CD4-positive, alpha-beta T cell (primary cell): ENCODE data around the gene OTOGL. TPM values are rescaled to one million over a fixed set of nuclear protein-coding genes. Genes with fewer than 3 reads are reported as not detected.

Experiments
- ATAC-seq: fragments of 200-7000 bp; cut with Tn5 transposase; one replicate; pipeline ENCODE4 v1.10.0; 2022; ENCODE audit warnings: mild to moderate bottlenecking; ENCODE audit not compliant: poor library complexity
- CTCF ChIA-PET: fragments of 350-600 bp; sonication (Branson Sonifier 250); formaldehyde crosslinking; loops from one replicate; lab custom pipeline; 2021; ENCODE audit warnings: antibody characterized with exemption, inconsistent platforms; lab: Charles Lee
- POLR2A ChIA-PET: fragments of 350-600 bp; sonication (Branson Sonifier 250); formaldehyde crosslinking; loops from one replicate; lab custom pipeline; 2021; ENCODE audit warnings: antibody characterized with exemption, inconsistent platforms; lab: Charles Lee
- DNase-seq, 14 experiments: peaks; one replicate each; pipeline ENCODE4 v3.0.0-alpha.2; 2013 to 2020; ENCODE audit warnings: mixed read lengths in 2 of 14
- H3K27ac ChIP-seq, 2 donors: one replicate each; pipeline versions ENCODE4 v1.5.1 to v1.7.0; 2013; ENCODE audit warnings: low read length in 2 of 2, low read depth in 1 of 2, mild to moderate bottlenecking in 1 of 2
- H3K27me3 ChIP-seq, 2 experiments: 1 replicate in 1 of 2; 2 replicates in 1 of 2; pipeline versions ENCODE4 v1.6.1 to v1.7.0; 2013; ENCODE audit warnings: low read length in 2 of 2, control low read depth in 1 of 2, mild to moderate bottlenecking in 1 of 2, moderate library complexity in 1 of 2; ENCODE audit not compliant: insufficient read depth in 2 of 2, control insufficient read depth in 1 of 2
- H3K36me3 ChIP-seq: one replicate; pipeline ENCODE4 v1.6.1; 2013; ENCODE audit warnings: low read length, control low read depth; ENCODE audit not compliant: insufficient read depth
- H3K4me1 ChIP-seq: one replicate; pipeline ENCODE4 v1.6.1; 2013; ENCODE audit warnings: low read length, control low read depth; ENCODE audit not compliant: insufficient read depth
- H3K4me3 ChIP-seq: one replicate; pipeline ENCODE4 v1.5.1; 2013; ENCODE audit warnings: mild to moderate bottlenecking, low read length, moderate library complexity
- H3K9me3 ChIP-seq, 2 experiments: 1 replicate in 1 of 2; 2 replicates in 1 of 2; pipeline versions ENCODE4 v1.6.1 to v1.7.0; 2013; ENCODE audit warnings: low read length in 2 of 2, mild to moderate bottlenecking in 2 of 2, control low read depth in 1 of 2, moderate library complexity in 1 of 2; ENCODE audit not compliant: control insufficient read depth in 1 of 2, insufficient read depth in 1 of 2
- H3K27ac Mint-ChIP-seq: one replicate; pipeline ENCODE4 v1.8.0; 2020; ENCODE audit warnings: mixed read lengths
- H3K27me3 Mint-ChIP-seq: one replicate; pipeline ENCODE4 v1.8.0; 2021; ENCODE audit warnings: mixed read lengths
- H3K36me3 Mint-ChIP-seq: one replicate; pipeline ENCODE4 v1.8.0; 2021; ENCODE audit warnings: low read depth, mixed read lengths
- H3K4me1 Mint-ChIP-seq: one replicate; pipeline ENCODE4 v1.8.0; 2021; ENCODE audit warnings: low read depth, mixed read lengths
- H3K4me3 Mint-ChIP-seq: one replicate; pipeline ENCODE4 v1.8.0; 2020; ENCODE audit warnings: mild to moderate bottlenecking, mixed read lengths
- H3K9me3 Mint-ChIP-seq: one replicate; pipeline ENCODE4 v1.8.0; 2020; ENCODE audit warnings: mixed read lengths
- intact Hi-C, 2 experiments: fragments of 100-400 bp; cut with DNase I in 1 of 2; cut with micrococcal nuclease in 1 of 2; formaldehyde crosslinking; loops; one replicate each; pipeline versions ENCODE4 v1.15.1 to v1.9.0; 2023 to 2025; cut with DNase I, micrococcal nuclease
- total RNA-seq, 174 experiments: library from RNA in 2 of 174; stranded (reverse) in 2 of 174; gene quantifications; one replicate each; pipeline ENCODE4 v1.2.3 and lab custom pipeline; 2021 to 2026
- TF ChIP-seq, protein P1 (sequence below): fragments of 200-600 bp; IDR thresholded peaks from one replicate; pipeline ENCODE4 v1.8.0; 2022; ENCODE audit warnings: antibody characterized with exemption, mild to moderate bottlenecking

The OTOGL gene
- total RNA-seq, 2 experiments from 2014 or later, result not detected

DNA sequence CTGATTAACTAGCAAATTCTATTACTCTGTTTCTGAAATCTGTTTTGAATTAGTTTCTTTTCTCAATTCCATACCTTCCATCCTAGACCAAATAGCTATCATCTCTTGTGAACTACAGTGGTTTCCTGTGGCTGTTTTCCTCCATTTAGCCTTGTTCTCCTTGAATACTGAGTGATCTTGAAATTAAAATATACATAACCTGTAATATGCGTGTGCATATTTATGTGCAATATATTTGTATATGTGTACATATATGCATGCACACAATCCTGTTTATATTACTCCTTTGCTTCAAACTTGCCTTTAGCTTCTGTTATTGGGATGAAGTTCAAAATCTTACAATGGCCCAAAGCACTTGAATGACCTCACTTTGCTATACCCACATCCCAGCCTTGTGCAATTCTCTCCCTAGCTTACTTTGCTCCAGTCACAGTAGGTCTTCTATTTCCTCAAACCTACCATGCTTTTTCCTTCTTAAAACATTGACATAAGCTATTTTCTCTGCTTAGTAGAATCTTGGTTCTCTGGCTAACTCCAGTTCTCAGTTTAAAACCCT, 99.5 kb downstream of the OTOGL start:
- TF ChIP-seq, protein P1, sequence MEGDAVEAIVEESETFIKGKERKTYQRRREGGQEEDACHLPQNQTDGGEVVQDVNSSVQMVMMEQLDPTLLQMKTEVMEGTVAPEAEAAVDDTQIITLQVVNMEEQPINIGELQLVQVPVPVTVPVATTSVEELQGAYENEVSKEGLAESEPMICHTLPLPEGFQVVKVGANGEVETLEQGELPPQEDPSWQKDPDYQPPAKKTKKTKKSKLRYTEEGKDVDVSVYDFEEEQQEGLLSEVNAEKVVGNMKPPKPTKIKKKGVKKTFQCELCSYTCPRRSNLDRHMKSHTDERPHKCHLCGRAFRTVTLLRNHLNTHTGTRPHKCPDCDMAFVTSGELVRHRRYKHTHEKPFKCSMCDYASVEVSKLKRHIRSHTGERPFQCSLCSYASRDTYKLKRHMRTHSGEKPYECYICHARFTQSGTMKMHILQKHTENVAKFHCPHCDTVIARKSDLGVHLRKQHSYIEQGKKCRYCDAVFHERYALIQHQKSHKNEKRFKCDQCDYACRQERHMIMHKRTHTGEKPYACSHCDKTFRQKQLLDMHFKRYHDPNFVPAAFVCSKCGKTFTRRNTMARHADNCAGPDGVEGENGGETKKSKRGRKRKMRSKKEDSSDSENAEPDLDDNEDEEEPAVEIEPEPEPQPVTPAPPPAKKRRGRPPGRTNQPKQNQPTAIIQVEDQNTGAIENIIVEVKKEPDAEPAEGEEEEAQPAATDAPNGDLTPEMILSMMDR, result no peak
- no peak for DNase-seq
- Histone ChIP-seq H3K4me3 (no peak overlapping the region), H3K36me3 (no peaks in the 10 kb centered on the region), H3K4me1 (no peaks in the 10 kb centered on the region), H3K9me3 (no peaks in the 10 kb centered on the region), H3K27ac (no peak overlapping the region), H3K27me3 (no peaks in the 10 kb centered on the region)
- POLR2A ChIA-PET, result no interaction called here
- intact Hi-C loops, result no loop called here
- Mint-ChIP-seq H3K36me3 (no peaks in the 10 kb centered on the region), H3K4me3 (no peak overlapping the region), H3K9me3 (no peaks in the 10 kb centered on the region), H3K4me1 (no peaks in the 10 kb centered on the region), H3K27me3 (peaks cover 10% of the 10 kb centered on the region), H3K27ac (no peak overlapping the region)
- no peak for ATAC-seq
- CTCF ChIA-PET, result interaction anchor here (1.0 kb wide), 1 partner anchor 12 kb away, joined by 3 read pairs; no protein-coding TSS in a partner anchor

DNA sequence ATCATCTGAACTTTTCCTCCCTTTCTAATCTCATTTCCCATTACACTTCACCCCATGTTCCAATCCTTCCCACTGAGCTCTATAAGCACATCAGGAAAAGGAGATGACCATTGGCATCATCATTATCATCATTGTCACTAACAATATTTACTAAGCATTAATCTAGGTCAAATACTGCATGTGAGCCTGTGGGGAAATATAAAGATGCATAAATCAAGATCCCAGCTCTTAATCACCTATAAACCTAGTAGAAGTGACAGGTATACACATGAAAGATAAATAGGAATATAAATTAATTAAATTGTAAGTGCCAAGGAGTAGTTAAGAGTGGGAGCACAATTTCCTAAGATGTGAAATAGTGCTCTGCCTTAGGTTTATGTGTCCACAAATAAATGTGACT, 100.6 kb downstream of the OTOGL start:
- Histone ChIP-seq H3K27me3 (no peaks in the 10 kb centered on the region), H3K9me3 (no peaks in the 10 kb centered on the region), H3K4me3 (no peak overlapping the region), H3K27ac (no peak overlapping the region), H3K36me3 (no peaks in the 10 kb centered on the region), H3K4me1 (no peaks in the 10 kb centered on the region)
- intact Hi-C loops, result no loop called here
- Mint-ChIP-seq H3K36me3 (no peaks in the 10 kb centered on the region), H3K9me3 (no peaks in the 10 kb centered on the region), H3K27me3 (peaks cover 12% of the 10 kb centered on the region), H3K4me3 (no peak overlapping the region), H3K27ac (no peak overlapping the region), H3K4me1 (no peaks in the 10 kb centered on the region)
- TF ChIP-seq, protein P1, result no peak
- DNase-seq (no peak), ATAC-seq (no peak)
- ChIA-PET POLR2A (no interaction called here), CTCF (no interaction called here)

- Histone ChIP-seq H3K27ac (no peak overlapping the region), H3K4me3 (no peak overlapping the region), H3K27me3 (no peaks in the 10 kb centered on the region), H3K36me3 (no peaks in the 10 kb centered on the region), H3K4me1 (no peaks in the 10 kb centered on the region), H3K9me3 (no peaks in the 10 kb centered on the region)
- ChIA-PET CTCF (no interaction called here), POLR2A (no interaction called here)
- intact Hi-C loops, result no loop called here
- TF ChIP-seq, protein P1, result no peak
- Mint-ChIP-seq H3K4me3 (no peak overlapping the region), H3K27me3 (peaks cover 17% of the 10 kb centered on the region), H3K9me3 (no peaks in the 10 kb centered on the region), H3K36me3 (no peaks in the 10 kb centered on the region), H3K27ac (no peak overlapping the region), H3K4me1 (no peaks in the 10 kb centered on the region)
- no peak for ATAC-seq
- DNase-seq, result no peak
These were observed 101.1 kb downstream of the OTOGL start for GRCh38 chr12:80200414-80200813.
